CD4-positive, alpha-beta T cell (primary cell): ENCODE results near the gene SCG5. TPM values are rescaled to one million over a fixed set of nuclear protein-coding genes. Genes with fewer than 3 reads are reported as not detected.

Source experiments
- ATAC-seq: fragments of 200-7000 bp; cut with Tn5 transposase; one replicate; pipeline ENCODE4 v1.10.0; 2022; ENCODE audit warnings: mild to moderate bottlenecking; ENCODE audit not compliant: poor library complexity
- CTCF ChIA-PET: fragments of 350-600 bp; sonication (Branson Sonifier 250); formaldehyde crosslinking; loops from one replicate; lab custom pipeline; 2021; ENCODE audit warnings: antibody characterized with exemption, inconsistent platforms; lab: Charles Lee
- POLR2A ChIA-PET: fragments of 350-600 bp; sonication (Branson Sonifier 250); formaldehyde crosslinking; loops from one replicate; lab custom pipeline; 2021; ENCODE audit warnings: antibody characterized with exemption, inconsistent platforms; lab: Charles Lee
- DNase-seq, 14 experiments: peaks; one replicate each; pipeline ENCODE4 v3.0.0-alpha.2; 2013 to 2020; ENCODE audit warnings: mixed read lengths in 2 of 14
- H3K27ac ChIP-seq, 2 donors: one replicate each; pipeline versions ENCODE4 v1.5.1 to v1.7.0; 2013; ENCODE audit warnings: low read length in 2 of 2, low read depth in 1 of 2, mild to moderate bottlenecking in 1 of 2
- H3K27me3 ChIP-seq, 2 experiments: 1 replicate in 1 of 2; 2 replicates in 1 of 2; pipeline versions ENCODE4 v1.6.1 to v1.7.0; 2013; ENCODE audit warnings: low read length in 2 of 2, control low read depth in 1 of 2, mild to moderate bottlenecking in 1 of 2, moderate library complexity in 1 of 2; ENCODE audit not compliant: insufficient read depth in 2 of 2, control insufficient read depth in 1 of 2
- H3K36me3 ChIP-seq: one replicate; pipeline ENCODE4 v1.6.1; 2013; ENCODE audit warnings: low read length, control low read depth; ENCODE audit not compliant: insufficient read depth
- H3K4me1 ChIP-seq: one replicate; pipeline ENCODE4 v1.6.1; 2013; ENCODE audit warnings: low read length, control low read depth; ENCODE audit not compliant: insufficient read depth
- H3K4me3 ChIP-seq: one replicate; pipeline ENCODE4 v1.5.1; 2013; ENCODE audit warnings: mild to moderate bottlenecking, low read length, moderate library complexity
- H3K9me3 ChIP-seq, 2 experiments: 1 replicate in 1 of 2; 2 replicates in 1 of 2; pipeline versions ENCODE4 v1.6.1 to v1.7.0; 2013; ENCODE audit warnings: low read length in 2 of 2, mild to moderate bottlenecking in 2 of 2, control low read depth in 1 of 2, moderate library complexity in 1 of 2; ENCODE audit not compliant: control insufficient read depth in 1 of 2, insufficient read depth in 1 of 2
- H3K27ac Mint-ChIP-seq: one replicate; pipeline ENCODE4 v1.8.0; 2020; ENCODE audit warnings: mixed read lengths
- H3K27me3 Mint-ChIP-seq: one replicate; pipeline ENCODE4 v1.8.0; 2021; ENCODE audit warnings: mixed read lengths
- H3K36me3 Mint-ChIP-seq: one replicate; pipeline ENCODE4 v1.8.0; 2021; ENCODE audit warnings: low read depth, mixed read lengths
- H3K4me1 Mint-ChIP-seq: one replicate; pipeline ENCODE4 v1.8.0; 2021; ENCODE audit warnings: low read depth, mixed read lengths
- H3K4me3 Mint-ChIP-seq: one replicate; pipeline ENCODE4 v1.8.0; 2020; ENCODE audit warnings: mild to moderate bottlenecking, mixed read lengths
- H3K9me3 Mint-ChIP-seq: one replicate; pipeline ENCODE4 v1.8.0; 2020; ENCODE audit warnings: mixed read lengths
- CTCF ChIP-seq: fragments of 200-600 bp; IDR thresholded peaks from one replicate; pipeline ENCODE4 v1.8.0; 2022; ENCODE audit warnings: antibody characterized with exemption, mild to moderate bottlenecking
- intact Hi-C, 2 experiments: fragments of 100-400 bp; cut with DNase I in 1 of 2; cut with micrococcal nuclease in 1 of 2; formaldehyde crosslinking; loops; one replicate each; pipeline versions ENCODE4 v1.15.1 to v1.9.0; 2023 to 2025; cut with DNase I, micrococcal nuclease
- total RNA-seq, 174 experiments: library from RNA in 2 of 174; stranded (reverse) in 2 of 174; gene quantifications; one replicate each; pipeline ENCODE4 v1.2.3 and lab custom pipeline; 2021 to 2026

SCG5 gene
- total RNA-seq, 2 experiments from 2014 or later, result not detected

GRCh38 chr15:32706704-32707103 is 65.2 kb downstream of the SCG5 start:
- no peaks in the 10 kb centered on the region for H3K36me3 ChIP-seq
- Mint-ChIP-seq H3K36me3 (no peaks in the 10 kb centered on the region), H3K27ac (no peak overlapping the region), H3K27me3 (peaks cover 43% of the 10 kb centered on the region), H3K4me3 (no peak overlapping the region), H3K9me3 (no peaks in the 10 kb centered on the region), H3K4me1 (no peaks in the 10 kb centered on the region)
- no peaks in the 10 kb centered on the region for H3K4me1 ChIP-seq
- no peak for DNase-seq
- no peaks in the 10 kb centered on the region for H3K9me3 ChIP-seq
- no peak for TF ChIP-seq CTCF
- H3K27me3 ChIP-seq, result peaks cover 0 to 6% of the 10 kb centered on the region in 2 experiments
- intact Hi-C loops, result no loop called here
- ATAC-seq, result no peak
- CTCF ChIA-PET, result no interaction called here
- no peak overlapping the region for H3K27ac ChIP-seq
- POLR2A ChIA-PET, result no interaction called here
- no peak overlapping the region for H3K4me3 ChIP-seq

- DNase-seq, result no peak
These were observed 65.9 kb downstream of the SCG5 start for GRCh38 chr15:32707436-32707835.

GRCh38 chr15:32709295-32710033 is 68.0 kb downstream of the SCG5 start:
- H3K36me3 Mint-ChIP-seq, result no peaks in the 10 kb centered on the region
- peaks cover 49% of the 10 kb centered on the region for H3K27me3 Mint-ChIP-seq
- no peak for TF ChIP-seq CTCF
- no peak overlapping the region for H3K27ac Mint-ChIP-seq
- ChIA-PET CTCF (no interaction called here), POLR2A (no interaction called here)
- no peak overlapping the region for H3K4me3 Mint-ChIP-seq
- Histone ChIP-seq H3K27me3 (peaks cover 0 to 28% of the 10 kb centered on the region in 2 experiments), H3K27ac (no peak overlapping the region), H3K9me3 (no peaks in the 10 kb centered on the region), H3K4me3 (no peak overlapping the region), H3K36me3 (no peaks in the 10 kb centered on the region), H3K4me1 (no peaks in the 10 kb centered on the region)
- no peaks in the 10 kb centered on the region for H3K4me1 Mint-ChIP-seq
- no peaks in the 10 kb centered on the region for H3K9me3 Mint-ChIP-seq
- DNase-seq, result no peak
- no peak for ATAC-seq
- intact Hi-C loops, result no loop called here

More at GRCh38 chr15:32707436-32707835, 65.9 kb downstream of the SCG5 start:
- no peaks in the 10 kb centered on the region for H3K9me3 Mint-ChIP-seq
- no peak overlapping the region for H3K4me3 Mint-ChIP-seq
- H3K27me3 Mint-ChIP-seq, result peaks cover 46% of the 10 kb centered on the region
- intact Hi-C loops, result no loop called here
- peaks cover 0 to 14% of the 10 kb centered on the region in 2 experiments for H3K27me3 ChIP-seq
- H3K4me1 ChIP-seq, result no peaks in the 10 kb centered on the region
- no peaks in the 10 kb centered on the region for H3K9me3 ChIP-seq
- TF ChIP-seq CTCF, result no peak
- ChIA-PET CTCF (no interaction called here), POLR2A (no interaction called here)
- H3K27ac Mint-ChIP-seq, result no peak overlapping the region
- no peaks in the 10 kb centered on the region for H3K36me3 ChIP-seq
- H3K36me3 Mint-ChIP-seq, result no peaks in the 10 kb centered on the region
- no peaks in the 10 kb centered on the region for H3K4me1 Mint-ChIP-seq
- no peak for ATAC-seq
- no peak overlapping the region for H3K4me3 ChIP-seq
- H3K27ac ChIP-seq, result no peak overlapping the region
